NCI-H524 (cell line): ENCODE data around the gene LPP.
"Not testable (repeated sequence)": the region's sequence is repeated elsewhere in the genome, so short reads cannot be mapped to it uniquely, and the experiment has no call there.

ENCODE experiments used
- DNase-seq, 2 experiments: peaks; one replicate each; lab custom pipeline; 2025; lab: John Stamatoyannopoulos, UW

The LPP gene

DNA sequence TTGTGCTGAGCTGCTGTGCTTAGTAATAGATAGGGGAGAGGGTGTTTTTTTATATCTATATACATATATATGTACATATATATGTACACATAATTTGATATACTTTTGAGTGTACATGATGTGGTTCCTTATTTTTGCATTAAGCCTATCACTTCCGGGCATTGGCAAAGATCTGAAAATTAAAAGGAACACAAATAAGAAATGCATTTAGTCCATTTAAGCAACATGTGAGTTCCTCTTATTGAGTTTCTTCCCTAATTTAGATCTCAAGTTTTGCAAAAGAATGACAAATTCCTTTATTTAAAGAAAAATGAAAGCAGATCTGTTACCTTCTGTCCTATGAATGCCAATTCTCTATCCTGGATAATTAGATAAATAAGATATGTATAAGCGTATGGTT, 435.1 kb downstream of the LPP start:
- no peak for DNase-seq

DNA sequence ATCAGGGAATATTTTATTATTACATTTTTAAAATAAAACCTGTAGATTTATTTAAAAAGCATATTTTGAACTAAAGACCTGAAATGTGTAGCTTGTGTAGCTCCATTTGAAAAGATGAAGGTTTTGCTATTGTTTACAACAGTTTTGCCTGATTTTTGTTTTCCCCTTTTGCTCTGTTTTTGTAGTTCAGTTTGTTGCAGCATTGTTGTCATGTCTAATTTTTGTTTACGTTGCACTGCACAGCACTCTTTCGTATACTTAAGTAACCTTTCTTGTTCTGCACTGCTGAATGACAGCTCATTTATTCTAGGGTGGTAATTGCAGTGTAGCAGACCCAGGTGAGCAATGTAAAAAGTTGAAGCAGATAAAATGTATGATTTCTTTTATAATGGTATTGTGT, 435.8 kb downstream of the LPP start:
- DNase-seq: no peak

DNA sequence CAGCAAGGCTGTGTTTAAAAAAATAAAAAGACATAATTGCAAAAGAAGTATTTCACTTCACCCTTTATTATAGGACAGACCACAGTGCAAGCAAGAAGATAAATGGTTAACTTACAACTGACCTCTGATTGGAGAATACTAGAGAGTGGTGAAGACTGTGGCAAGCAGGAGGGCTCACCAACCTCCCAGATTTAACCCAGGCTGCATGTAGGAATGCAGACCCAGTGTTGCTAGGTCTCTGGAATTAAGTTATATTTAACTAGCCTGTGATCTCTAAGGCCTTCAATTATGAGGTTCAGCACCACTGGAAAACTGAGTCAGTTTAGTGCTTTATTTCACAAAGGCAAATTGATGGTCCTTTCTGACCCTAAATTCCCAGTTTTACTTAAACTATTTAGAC, 436.6 kb downstream of the LPP start:
- DNase-seq: no peak

GRCh38 chr3:188594139-188594538, 440.2 kb downstream of the LPP start:
- no peak for DNase-seq

- no peak for DNase-seq
These were observed 442.0 kb downstream of the LPP start for GRCh38 chr3:188595890-188596376.

DNA sequence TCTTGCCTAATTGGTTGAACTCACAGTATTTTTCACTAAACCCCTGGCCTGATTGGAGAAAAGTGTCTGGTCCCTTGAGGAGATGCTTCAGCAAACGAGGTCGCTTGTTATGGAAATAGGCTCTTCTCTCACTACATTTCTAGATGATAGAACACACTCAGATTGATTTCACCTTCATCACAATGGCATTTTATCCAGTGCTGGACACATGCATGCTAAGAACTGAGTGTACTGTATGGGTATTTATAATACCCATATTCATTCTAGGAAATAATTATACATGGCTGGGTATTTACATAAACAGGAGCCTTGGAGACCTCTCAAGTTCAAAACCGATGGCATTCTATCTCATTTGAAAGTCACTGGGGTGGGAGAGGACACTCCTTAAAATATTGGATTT, 444.9 kb downstream of the LPP start:
- DNase-seq: no peak

DNA sequence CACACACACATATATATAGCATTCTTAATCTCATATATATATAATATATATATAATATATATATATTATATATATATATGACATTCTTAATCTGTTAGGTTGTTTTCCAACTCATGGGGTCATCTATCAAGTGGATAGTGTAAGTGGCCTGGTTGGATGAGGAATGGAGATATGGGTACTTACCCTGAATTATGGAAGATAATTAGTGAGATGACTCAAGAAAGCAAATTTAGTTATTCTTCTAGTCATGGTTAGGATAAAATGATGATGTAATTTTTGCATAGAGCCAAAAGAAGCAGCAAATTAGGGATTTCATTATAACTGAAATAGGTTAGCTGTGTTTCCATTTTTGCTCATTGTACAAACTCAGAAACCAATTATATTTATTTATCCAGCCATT, 448.2 kb downstream of the LPP start:
- DNase-seq: no peak

DNA sequence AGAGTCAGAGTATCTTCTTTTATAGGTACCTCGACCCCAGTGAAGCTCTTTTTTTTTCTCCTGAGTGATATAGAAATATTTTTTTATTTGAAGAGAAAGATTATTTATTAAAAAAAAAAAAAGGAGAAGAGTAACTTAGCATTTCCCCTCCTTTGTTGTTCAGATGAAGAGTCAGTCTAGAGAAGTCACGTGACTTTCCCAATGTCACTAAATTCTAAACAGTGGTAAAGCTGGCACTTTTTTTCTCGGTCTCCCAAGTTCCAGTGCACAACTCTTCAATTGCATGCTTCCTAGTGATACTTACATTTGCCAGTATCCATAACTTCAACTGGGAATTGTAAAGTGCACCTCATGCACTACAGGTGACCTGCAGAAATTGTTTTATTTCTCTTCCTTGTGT, 448.7 kb downstream of the LPP start:
- DNase-seq: no peak

GRCh38 chr3:188604651-188605050, 450.7 kb downstream of the LPP start:
- no peak for DNase-seq

GRCh38 chr3:188605231-188605630, 451.3 kb downstream of the LPP start:
- no peak for DNase-seq

DNA sequence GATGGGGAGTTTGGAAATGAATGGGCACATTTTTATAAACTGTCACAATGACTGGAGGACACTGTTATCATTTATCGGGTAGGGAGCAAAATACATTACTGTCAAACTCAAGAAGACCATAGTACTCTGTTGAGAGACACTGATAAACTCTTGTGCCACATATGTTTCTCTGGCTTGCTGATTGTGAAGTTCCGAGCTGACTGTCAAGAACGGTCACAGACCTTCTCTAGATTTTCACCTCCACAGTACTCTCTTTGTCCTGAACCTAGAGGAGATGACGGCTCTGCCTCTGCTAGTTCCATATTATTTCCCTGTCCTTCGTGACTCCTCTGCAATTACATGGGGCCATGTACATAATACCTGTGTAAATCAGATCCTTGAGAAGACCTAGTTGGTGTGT, 451.9 kb downstream of the LPP start:
- no peak for DNase-seq

DNA sequence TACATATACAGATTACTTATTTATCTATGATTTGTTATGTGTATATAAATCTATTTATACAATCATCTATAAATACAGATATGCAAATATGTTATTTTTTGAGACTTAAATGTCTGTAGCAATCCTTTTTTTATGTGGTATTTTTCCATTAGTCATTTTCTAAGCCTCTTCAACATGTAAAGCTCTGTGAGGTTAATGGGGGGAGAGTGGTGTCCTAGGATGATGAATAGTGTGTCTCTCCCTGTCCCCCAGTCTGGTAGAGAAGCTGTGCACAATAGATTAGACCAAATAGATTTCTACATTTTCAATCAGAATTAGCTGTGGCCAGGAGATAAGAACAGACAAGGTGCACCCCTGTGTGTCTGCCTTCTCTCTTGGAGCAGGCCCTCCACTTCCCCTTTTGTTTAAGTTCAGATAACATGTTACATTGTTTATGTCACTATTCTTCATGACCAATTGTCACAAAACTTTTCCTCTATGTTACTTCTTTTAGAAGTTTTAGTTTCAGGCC, 453.9 kb downstream of the LPP start:
- DNase-seq: no peak

GRCh38 chr3:188608401-188608800, 454.4 kb downstream of the LPP start:
- DNase-seq: no peak

GRCh38 chr3:188613721-188614120, 459.8 kb downstream of the LPP start:
- not testable (repeated sequence) for DNase-seq

- no peak for DNase-seq
These were observed 463.3 kb downstream of the LPP start for GRCh38 chr3:188617270-188617669.

DNA sequence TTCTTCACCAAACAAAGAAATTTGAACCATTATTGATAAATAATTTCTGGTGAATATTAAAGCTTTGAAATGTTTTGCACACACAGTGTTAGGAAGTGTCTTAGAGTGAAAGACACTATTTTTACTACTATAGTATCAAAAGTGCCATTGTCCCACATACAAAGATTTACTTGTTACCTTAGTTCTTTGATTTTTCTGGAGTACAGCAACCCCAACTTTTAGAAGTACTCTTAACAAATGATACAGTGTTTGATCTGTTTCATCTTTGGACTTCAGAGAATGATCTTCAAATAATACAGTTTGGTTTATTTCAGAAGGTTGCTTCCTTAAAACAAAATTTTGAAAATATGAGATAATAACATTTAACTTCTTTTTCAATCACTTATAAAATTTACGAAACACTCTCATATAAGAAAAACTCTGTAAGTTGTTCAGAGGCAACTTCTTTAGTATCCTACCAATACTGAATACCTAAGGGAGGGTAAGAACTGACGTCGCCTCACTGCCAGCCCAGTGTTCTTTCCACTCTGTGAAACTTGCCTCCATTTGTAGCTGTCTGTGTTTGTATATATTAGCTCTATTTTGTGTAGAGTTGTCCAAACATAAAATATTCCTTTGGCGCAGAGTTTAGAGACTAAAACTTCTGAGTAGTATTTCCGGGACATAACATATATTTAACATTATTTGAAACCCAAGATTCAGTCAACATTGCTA, 464.2 kb downstream of the LPP start:
- DNase-seq: no peak

GRCh38 chr3:188620752-188621151, 466.8 kb downstream of the LPP start:
- no peak for DNase-seq

DNA sequence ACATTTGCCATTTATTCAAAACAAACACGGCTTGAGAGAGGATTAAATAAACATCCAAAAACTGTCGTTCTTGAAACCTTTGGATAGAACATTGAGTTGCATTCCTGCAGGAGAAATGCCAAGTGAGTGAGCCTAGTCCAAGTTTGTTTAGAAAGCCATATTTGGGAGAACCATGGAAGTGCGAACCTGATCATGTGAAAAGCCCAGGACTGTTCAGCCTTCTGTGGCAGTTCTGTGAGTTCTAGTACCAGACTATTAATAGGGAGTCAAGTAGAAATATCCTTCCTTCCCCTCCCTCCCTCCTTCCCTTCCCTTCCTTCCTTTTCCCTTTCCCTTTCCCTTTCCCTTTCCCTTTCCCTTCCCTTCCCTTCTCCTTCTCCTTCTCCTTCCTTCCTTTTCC, 470.4 kb downstream of the LPP start:
- no peak for DNase-seq

DNA sequence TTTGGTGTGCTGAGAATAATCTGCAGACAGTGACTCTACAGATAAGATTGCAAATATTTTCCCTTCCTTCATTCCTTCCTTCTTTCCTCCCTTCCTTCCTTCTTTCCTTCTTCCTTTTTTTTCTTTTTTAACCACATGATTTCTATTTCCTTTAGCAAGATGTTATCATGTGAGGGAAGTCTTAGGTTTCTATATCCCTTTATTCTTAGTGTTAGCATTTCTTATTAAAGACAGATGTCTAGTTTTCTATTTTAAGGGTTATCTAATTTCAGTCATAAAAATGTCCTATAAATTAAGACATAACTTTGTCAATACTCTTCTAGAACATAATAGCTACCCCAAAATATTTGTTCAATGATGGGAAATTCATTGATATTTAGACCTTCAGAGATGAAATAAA, 470.9 kb downstream of the LPP start:
- no peak for DNase-seq

GRCh38 chr3:188627652-188628051, 473.7 kb downstream of the LPP start:
- DNase-seq: no peak

GRCh38 chr3:188631291-188632010, 477.5 kb downstream of the LPP start:
- no peak for DNase-seq

DNA sequence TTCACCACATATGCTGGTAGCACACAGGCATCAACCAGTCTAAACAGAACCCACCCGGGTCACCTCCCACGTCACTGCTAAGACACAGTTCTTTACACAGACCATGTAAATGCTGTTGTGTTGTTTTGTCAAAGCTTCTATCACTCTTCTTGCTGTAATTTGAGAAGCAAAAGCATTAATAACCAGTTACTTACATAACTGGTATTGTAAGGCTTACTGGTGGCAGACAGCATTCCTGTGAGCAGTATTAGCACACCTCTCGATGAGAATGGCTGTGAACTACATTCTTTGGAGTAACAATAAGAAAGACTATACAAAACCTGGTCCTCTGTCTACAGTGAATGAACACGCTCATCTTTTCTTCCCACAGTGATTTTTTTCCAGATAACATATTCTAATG, 479.2 kb downstream of the LPP start:
- DNase-seq: no peak

DNA sequence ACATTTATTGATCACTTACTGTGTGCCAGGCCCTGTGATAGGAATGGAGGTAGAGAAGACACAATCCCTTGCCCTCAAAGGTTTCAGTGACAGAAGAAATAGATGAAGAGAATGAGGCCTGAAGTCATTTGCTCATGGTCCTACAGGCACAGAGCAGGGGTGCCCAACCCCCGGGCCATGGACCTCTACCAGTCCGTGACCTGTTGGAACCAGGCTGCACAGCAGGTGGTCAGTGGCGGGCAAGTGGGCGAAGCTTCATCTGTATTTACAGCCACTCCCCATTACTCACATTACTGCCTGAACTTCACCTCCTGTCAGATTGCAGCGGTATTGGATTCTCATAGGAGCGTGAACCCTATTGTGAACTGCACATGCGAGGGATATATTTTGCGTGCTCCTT, 480.3 kb downstream of the LPP start:
- DNase-seq: no peak
